ENCODE results near the gene PLEKHG4B.
"Not testable (repeated sequence)": the region's sequence is repeated elsewhere in the genome, so short reads cannot be mapped to it uniquely, and the experiment has no call there.

PLEKHG4B gene

GRCh38 chr5:158807-159447 lies 67.0 kb downstream of the PLEKHG4B start:
- DNase-seq, result no peak

- no peak for DNase-seq
These were observed 67.6 kb downstream of the PLEKHG4B start for GRCh38 chr5:159448-160172.

GRCh38 chr5:160173-160510 lies 68.2 kb downstream of the PLEKHG4B start:
- no peak for DNase-seq

- DNase-seq, result no peak
These were observed 69.2 kb downstream of the PLEKHG4B start for GRCh38 chr5:160921-161802.

DNA sequence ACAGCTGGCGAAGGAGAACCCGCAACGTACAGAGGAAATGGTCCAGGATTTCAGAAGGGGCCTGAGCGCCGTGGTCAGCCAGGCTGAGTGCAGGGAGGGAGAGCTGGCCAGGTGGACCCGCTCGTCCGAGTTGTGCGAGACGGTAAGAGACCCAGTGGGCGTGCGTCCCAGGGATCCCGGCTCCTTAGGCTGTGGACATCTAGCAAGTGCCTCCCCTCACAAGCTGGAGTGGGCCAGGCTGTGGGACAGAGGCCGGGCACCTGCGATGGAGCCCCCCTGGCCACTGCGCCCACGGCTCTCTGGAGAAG lies 69.8 kb downstream of the PLEKHG4B start:
- DNase-seq, result no peak

GRCh38 chr5:162190-162564 lies 70.2 kb downstream of the PLEKHG4B start:
- no peak for DNase-seq

DNA sequence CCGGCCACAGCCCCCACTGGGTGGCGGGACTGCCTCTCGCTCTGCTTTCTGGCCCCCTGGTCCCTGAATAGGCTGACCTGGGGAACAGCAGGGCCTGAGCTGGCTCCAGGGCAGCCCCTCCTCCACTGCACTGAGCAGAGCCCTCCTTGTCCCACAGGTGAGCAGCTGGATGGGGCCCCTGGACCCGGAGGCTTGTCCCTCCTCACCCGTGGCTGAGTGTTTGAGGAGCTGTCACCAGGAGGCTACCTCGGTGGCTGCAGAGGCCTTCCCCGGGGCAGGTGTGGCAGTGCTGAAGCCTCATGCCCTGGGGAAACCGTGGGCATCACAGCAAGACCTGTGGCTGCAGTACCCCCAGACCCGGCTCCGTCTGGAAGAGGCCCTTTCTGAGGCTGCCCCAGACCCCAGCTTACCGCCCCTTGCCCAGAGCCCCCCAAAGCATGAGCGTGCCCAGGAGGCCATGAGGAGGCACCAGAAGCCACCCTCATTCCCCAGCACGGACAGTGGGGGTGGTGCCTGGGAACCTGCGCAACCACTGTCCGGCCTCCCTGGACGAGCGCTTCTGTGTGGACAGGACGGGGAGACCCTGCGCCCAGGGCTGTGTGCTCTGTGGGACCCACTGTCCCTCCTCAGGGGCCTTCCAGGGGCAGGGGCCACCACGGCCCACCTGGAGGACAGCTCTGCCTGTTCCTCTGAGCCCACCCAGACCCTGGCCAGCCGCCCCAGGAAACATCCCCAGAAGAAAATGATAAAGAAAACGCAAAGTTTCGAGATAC lies 70.8 kb downstream of the PLEKHG4B start:
- DNase-seq, result no peak

DNA sequence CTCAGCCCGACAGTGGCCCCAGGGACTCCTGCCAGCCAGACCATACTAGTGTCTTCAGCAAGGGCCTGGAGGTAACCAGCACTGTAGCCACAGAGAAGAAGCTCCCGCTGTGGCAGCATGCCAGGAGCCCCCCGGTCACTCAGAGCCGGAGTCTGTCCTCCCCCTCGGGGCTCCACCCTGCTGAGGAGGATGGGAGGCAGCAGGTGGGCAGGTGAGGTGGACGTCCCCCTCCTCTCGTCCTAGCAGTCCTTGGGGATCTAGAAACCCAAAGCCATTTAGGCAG lies 71.3 kb downstream of the PLEKHG4B start:
- no peak for DNase-seq

DNA sequence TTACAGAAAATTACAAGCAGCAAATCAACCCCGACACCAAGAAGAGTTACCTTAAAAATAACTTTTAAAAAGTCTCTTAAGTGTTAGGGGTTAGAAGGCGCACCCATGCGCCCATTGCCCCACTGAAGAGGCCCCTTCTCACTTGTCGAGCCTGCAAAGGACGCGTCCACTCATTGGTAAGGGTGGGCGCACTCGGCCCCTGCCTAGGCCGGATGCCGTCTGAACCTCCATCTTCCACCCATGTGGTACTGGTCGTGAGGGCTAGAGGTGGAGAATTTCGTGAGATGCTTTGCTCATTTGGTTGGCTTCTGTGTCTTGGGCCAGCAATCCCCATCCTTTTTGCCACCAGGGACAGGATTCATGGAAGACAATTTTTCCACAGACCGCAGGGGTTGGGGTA lies 71.9 kb downstream of the PLEKHG4B start:
- DNase-seq, result no peak

DNA sequence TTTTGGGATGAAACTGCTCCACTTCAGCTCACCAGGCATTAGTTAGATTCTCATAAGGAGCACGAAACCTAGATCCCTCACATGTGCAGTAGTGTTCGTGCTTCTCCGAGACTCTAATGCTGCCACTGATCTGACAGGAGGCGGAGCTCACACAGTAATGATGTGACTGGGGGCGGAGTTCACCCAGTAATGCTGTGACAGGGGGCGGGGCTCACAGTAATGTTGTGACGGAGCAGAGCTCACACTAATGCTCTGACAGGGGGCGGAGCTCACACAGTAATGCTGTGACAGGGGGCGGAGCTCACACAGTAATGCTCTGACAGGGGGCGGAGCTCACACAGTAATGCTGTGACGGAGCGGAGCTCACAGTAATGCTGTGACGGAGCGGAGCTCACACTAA lies 72.3 kb downstream of the PLEKHG4B start:
- no peak for DNase-seq

GRCh38 chr5:164783-165182 lies 72.8 kb downstream of the PLEKHG4B start:
- not testable (repeated sequence) for DNase-seq

DNA sequence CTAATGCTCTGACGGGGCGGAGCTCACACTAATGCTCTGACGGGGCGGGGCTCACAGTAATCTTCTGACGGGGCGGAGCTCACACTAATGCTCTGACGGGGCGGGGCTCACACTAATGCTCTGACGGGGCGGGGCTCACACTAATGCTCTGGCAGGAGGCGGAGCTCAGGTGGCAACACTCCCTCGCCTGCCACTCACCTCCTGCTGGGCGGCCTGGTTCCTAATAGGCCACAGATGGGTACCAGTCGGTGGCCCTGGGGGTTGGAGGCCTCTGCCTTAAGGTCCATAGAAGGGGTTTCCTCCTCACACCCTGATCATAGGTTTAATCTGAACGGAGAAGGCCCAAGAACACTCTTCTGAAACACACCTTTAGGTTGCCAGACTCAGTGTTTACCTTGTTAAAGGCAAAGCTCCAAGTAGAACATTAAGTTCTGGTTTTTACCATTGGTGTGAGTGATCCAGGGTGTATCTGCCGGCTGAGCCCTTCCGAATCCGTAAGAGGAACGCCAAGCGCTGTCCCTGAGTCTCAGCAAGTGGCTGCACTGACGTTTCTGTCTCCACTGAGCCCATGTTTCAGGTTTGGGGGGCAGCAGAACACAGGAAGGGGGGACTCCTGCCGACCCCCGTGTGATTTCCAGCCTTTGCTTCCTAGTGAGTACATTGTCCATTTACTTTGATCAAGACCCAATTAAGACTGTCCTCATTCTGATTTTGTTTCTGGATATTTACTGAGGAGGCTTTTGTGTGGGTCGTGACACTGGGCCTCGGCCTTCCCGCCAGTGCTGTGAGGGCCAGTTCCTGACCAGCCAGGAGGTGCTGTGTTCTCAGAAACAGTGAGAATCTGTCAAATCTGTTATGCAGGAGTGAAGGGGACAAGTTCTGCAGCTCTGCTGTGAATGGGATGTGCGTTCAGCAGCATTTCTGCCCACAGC lies 74.7 kb downstream of the PLEKHG4B start:
- DNase-seq, result no peak

DNA sequence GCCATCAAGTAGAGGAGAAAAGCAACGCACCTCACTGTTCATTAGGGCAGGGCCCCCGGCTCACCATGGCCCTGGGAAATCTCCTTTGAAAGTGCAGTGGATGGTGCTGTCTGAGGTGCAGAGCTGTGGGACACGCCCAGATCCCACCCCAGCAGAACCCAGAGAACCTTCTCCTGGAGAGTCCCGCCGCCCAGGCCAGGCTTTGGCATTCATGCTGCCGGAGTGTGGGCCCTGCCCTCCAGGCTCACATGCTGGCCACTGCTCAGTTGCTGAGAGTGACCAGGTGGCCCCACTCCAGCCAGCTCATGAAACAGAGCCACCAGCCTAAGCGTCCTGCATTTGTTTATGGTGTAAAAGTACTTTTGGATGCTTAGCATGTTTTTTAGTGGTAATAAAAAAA lies 75.5 kb downstream of the PLEKHG4B start:
- DNase-seq, result no peak

DNA sequence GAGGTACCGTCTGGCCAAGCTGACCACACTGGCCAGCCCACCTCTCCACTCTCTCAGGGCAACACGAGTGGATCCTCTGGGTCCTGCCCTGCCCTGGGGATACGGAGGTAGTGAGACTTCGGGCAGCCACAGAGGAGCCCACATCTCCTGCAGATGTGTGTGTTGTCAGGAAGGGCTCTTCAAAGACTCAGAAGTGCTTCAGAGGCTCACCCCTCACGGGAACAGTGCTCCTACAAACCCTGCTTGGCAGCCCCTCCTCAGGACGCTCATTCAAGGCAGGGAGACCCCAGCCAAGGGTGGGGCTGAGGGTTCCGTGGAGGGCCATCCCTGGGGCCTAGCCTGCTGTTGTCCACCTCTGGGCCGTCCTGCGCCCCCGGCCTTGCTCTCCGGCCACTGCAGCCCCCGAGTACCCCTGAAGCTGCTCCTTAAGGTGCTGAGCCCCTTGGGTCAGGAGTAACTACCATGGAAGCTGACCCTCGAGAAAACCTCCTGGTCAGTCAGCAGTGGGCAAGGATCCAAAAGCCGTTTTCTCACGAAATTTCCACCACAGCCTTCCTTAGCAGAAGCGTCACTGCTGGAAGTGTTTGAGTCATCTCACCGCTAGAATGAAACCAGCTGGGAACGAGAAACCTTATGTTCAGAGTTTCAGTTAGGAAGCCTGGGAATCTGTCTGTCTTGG lies 76.2 kb downstream of the PLEKHG4B start:
- no peak for DNase-seq

- DNase-seq, result no peak
These were observed 77.2 kb downstream of the PLEKHG4B start for GRCh38 chr5:169071-169727.

DNA sequence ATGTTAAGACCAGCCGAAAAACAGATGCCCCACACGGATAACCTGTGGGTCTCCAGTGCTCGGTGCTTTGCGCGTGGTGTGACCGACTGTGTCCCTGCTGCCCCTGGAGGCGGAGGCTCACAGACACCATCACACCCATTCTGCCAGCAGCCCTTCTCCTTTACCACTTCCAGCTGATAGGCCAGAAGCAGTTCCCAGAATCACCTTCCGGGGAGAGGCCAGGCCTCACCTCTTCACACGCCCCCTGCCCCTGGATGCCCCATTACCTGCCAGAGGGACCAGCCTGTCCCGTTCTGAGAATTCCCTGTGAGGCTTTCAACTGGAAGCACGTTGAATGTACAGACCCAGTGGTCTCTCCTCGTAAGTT lies 77.7 kb downstream of the PLEKHG4B start:
- DNase-seq, result no peak

DNA sequence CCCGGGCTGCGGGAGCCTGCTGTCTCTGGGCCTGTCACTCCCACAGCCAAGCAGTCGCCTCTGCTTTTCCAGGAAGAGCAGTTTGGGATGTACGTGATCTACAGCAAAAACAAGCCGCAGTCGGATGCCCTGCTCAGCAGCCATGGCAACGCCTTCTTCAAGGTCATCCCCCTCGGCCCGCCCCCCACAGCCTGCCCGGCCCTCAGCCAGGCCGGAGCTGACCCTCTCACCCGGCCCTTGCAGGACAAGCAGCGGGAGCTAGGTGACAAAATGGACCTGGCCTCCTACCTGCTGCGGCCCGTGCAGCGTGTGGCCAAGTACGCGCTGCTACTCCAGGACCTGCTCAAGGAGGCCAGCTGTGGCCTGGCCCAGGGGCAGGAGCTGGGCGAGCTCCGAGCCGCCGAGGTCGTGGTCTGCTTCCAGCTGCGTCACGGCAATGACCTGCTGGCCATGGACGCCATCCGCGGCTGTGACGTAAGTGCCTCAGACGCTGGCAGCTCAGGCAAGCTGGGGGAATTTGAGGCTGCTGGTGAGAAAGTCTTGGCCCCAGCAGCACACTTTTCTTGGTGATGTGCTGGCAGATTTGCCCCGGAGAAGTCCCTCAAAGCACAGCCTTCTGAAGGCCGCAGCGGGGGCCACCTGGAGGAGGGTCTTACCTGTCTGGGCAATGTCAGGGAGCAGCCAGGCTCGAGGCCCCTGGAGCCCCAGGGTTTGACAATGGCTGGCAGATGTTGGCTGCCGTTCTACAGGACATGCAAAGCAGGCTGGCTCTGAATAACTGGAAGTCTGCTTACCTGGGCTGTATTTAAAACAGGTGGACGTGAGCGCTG lies 79.2 kb downstream of the PLEKHG4B start:
- DNase-seq, result no peak

GRCh38 chr5:171801-172331 lies 79.9 kb downstream of the PLEKHG4B start:
- no peak for DNase-seq

DNA sequence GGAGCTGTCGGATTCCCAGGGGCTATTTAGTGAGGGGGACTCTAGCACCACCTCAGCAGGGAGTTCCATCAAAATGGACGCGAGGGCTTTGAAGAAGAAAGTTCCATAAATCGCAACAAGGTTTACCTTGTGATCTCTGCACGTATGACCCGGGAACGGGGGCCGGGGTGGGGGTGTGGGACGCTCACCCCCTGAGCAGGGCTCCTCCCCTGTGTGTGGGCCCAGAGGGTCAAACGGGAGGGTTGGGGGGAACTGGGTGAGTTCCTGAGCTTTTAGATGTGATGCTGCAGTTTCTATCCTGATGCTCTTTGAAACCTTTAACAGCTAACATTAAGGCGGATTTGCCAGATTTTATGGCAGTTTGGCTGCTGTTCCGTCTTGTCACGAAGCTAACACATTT lies 80.5 kb downstream of the PLEKHG4B start:
- no peak for DNase-seq

DNA sequence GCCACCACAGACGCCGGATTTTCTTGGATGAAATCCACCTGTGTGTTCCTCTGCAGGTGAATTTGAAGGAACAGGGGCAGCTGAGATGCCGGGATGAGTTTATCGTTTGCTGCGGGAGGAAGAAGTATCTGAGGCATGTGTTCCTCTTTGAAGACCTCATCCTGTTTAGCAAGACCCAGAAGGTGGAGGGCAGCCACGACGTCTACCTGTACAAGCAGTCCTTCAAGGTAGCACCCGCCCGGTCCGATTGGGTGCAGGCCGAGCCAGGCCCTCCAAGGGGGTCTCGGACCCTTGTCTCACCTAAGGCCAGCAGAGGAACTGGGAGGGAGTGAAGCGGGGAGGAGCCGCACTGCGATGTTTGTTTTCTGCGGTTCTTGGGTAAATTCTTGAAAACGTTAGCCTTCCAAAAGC lies 80.9 kb downstream of the PLEKHG4B start:
- no peak for DNase-seq

Measured in central memory CD4-positive, alpha-beta T cell (primary cell).